GM12801 (cell line): ENCODE data around the gene MYO7B.

Source experiments
- TF ChIP-seq, protein P1 (sequence below): IDR thresholded peaks from one replicate; pipeline ENCODE4 v1.5.1; 2011; ENCODE audit warnings: control low read depth; ENCODE audit not compliant: insufficient read length; ENCODE audit errors: extremely low read depth

Gene MYO7B

DNA sequence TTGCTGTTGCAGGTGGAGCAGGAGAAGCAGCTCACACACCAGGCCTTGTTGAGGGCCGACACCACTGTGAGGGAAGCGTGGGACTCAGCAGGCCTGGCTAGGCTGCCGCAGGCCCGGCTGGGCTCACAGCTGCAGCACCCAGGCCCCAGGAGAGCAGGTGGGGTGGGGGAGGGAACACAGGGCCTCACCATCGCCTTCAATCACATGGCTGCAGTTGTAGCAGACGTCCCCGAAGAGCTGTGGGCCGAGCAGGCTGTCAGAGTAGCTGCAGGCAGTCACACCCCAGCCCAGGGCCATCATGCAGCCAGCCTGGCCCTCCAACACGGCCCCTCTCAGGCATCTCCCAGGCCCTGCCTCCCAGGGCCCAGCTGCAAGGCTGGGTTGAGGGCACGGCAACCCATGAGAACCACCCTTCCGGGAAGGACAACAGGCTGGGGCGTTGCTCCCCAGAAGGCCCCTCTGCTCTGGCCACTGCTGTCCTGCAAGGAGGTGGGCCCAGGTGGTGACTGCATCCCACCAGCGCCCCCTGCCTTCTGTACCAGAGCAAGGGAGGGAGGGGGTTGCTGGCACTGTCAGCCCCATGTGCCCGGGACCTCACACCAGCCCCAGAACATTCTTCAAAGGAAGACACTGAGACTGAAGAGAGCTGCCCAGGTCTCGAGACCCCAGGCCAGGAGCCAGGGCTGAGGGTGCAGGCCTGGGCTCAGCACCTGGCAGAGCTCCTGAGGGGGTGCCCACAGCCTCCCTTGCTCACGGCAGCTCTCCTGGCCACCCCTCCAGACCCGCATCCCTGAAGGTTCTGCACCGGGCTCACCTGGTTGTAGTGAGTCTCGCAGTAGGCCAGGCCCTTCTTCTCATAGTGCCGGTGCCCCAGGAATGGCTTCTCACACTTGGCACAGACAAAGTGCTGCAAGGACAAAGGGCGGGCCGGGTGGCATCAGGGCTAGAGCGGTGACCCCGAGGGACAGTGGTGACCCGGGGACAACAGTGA lies 104.9 kb downstream of the MYO7B start:
- TF ChIP-seq, protein P1, sequence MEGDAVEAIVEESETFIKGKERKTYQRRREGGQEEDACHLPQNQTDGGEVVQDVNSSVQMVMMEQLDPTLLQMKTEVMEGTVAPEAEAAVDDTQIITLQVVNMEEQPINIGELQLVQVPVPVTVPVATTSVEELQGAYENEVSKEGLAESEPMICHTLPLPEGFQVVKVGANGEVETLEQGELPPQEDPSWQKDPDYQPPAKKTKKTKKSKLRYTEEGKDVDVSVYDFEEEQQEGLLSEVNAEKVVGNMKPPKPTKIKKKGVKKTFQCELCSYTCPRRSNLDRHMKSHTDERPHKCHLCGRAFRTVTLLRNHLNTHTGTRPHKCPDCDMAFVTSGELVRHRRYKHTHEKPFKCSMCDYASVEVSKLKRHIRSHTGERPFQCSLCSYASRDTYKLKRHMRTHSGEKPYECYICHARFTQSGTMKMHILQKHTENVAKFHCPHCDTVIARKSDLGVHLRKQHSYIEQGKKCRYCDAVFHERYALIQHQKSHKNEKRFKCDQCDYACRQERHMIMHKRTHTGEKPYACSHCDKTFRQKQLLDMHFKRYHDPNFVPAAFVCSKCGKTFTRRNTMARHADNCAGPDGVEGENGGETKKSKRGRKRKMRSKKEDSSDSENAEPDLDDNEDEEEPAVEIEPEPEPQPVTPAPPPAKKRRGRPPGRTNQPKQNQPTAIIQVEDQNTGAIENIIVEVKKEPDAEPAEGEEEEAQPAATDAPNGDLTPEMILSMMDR, result no peak

DNA sequence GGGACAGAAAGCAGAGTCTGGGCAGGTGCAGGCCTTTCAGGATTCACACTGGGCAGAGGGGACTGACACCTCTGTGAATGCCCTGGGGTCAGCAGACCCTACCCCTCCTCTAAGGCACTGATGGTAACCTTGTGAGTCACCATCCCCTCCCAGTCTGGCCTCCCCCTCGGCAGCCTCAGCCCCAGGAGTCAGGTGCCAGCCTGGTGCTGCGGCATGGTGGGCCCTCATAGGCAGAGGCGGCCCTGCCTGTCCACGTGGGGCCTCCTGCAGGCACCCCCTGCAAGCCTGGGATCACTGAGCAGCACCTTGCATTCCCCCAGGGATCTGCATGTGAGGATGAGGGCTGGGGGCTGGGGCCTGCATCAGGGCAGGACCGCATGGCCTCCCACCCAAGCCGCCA lies 105.7 kb downstream of the MYO7B start:
- TF ChIP-seq, protein P1, result no peak

DNA sequence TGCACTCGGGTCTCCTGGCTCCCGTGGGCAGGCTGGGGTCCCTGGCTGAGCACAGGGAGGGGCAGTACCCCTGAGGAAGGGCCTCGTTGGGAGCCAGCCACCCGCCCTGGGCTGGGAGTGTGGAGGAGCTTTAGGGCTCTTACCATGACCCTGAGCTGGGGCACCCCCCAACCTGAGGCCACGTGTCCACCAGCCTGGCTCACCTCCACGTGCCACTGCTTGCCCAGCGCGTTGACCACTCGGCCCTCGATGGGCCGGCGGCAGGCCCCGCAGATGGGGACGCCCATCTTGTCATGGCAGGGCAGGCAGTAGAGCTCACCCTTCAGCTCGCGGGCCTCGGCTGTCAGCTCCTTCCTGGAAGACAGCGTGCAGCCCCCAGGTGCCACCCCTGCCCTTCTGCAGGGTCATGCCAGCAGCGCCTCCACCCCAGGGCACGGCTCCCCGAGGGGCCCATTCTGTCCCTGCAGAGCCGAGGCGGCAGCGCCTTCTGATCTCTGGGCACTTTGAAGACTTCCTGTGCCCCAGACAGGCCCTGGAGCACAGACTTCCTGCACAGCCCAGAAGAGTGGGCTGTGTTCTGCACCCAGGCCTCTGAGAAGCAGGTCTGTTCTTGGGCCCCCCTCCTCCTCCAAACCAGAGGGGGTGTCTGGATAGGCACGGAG lies 106.5 kb downstream of the MYO7B start:
- TF ChIP-seq, protein P1, result no peak

DNA sequence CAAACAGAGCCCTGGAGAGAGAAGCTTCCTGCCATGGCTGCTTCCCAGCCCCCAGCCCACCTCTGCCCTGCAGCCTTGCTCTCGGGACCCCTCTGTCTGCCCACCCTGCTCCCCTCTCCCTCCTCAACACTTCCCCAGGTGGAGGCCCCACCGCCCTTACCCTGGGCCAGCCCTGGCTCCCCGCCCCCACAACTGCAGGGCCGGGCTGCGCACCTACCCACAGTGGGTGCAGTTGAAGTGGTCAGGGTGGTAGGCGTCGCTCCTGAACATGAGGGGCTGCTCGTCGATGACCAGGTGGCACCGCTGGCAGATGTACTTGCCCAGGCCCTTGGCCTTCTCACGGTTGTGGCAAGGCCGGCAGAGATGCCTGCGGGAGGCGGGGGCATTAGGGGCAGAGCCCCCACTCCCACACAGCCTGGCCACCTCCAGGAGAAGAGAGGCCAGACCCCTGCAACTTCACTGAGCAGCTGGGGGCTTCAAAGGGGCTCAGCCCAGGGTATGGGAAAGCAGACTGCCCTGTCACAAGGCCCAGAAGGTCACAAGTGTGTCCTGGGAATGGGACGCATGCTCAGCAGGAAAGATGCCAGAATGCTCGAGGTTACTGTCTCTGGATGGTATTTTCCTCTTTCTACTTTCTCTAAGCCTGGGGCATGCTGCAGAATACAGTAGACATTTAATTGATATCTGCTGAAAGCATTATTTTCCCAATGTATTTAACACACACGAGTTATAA lies 107.4 kb downstream of the MYO7B start:
- TF ChIP-seq, protein P1, result no peak

DNA sequence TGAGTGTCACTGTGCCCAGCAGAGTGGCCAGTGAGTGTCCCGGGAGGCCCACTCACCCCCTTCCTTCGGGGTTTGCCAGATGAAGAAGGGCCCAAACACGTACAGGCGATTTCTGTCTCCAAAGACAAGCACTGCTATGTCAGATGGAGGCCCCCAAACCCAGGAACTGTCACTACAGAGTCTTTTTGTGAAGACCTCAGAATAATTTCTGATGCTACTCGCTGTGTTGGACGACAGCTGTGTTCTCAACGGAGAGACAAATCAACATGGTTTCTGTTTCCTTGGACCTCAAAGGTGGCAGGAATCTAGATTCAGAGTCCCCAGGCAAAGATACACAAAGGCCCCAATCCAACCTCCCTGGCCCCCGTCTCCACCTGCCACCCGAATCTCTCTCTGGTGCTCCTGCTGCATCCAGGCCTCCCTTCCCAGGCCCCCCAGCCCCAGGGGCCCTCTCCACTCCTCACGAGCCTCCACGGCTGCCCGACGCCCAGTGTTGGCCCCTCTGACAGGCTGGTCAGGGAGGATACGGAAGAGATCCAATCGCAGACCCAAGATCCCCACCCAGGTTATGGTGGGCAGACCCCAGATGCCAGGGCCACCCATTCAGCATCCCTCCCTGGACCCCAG lies 108.1 kb downstream of the MYO7B start:
- TF ChIP-seq, protein P1, result no peak

DNA sequence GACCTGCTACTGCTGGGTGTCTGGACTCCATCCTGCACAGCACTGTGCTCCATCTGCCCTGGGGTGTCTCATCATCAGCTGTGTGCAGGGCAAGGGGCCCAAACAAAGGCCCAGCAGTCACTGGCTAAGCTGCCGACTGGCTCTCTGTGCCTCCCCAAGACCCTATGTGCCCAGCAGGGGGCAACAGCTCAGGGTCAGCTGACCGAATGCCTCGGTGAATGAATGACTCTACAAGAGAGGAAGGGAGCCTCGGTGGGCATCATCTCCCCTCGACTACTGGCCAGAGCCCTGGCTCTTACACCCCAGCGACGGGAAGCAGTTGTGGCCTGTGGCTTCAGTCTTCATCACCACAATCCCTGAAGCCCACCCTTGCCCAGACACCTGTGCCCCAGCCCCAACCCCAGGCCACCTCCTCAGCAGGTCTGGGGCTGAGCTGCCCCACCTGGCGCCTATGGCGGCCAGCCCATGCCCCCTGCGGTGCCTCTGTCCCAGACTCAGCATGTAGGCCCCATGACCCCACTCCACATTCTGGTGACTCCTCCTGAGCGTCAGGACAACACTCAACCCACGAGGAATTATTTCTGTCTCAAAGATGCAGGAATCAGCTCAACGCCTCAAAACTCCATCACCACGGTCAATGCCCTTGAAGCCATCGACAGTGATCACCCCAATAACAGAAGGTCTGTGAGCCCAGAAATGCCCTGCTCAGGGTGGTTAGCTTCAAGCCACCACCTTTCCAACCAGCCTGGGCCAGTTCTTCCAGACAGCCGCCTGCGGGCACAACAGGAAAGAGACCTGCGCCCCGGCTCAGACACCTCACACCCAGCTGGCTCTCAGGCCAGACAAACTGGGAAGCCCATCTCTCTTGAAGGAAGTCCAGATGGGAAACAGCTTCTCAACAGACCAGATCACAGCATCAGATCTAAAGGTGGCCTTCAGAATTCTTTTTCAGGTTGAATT lies 108.9 kb downstream of the MYO7B start:
- TF ChIP-seq, protein P1, result no peak
